Thyroid gland (tissue), 4 donors: ENCODE results near the gene TOP2A. TPM values are rescaled to one million over a fixed set of nuclear protein-coding genes. Genes with fewer than 3 reads are reported as not detected.

Source experiments
- DNase-seq, 2 donors: peaks; one replicate each; pipeline ENCODE4 v3.0.0-alpha.2; 2019
- H3K27ac ChIP-seq, 3 donors: fragments of 200-600 bp; sonication (generic); 1 replicate in 2 of 3; 2 replicates in 1 of 3; pipeline ENCODE4 v1.5.1; 2016 to 2019; ENCODE audit warnings: mild to moderate bottlenecking in 1 of 3, moderate library complexity in 1 of 3
- H3K27me3 ChIP-seq: fragments of 200-600 bp; sonication (generic); one replicate; pipeline ENCODE4 v1.5.1; 2019
- H3K36me3 ChIP-seq, 2 donors: fragments of 200-600 bp; sonication (generic); one replicate each; pipeline ENCODE4 v1.5.1; 2016 to 2019
- H3K4me1 ChIP-seq, 2 donors: fragments of 200-600 bp; sonication (generic); one replicate each; pipeline ENCODE4 v1.5.1; 2017 to 2019
- H3K4me3 ChIP-seq, 3 donors: fragments of 200-600 bp; sonication (generic); replicated peaks in 1 of 3; 1 replicate in 2 of 3; 2 replicates in 1 of 3; pipeline ENCODE4 v1.5.1; 2016; ENCODE audit warnings: mild to moderate bottlenecking in 1 of 3
- H3K9me3 ChIP-seq: fragments of 200-600 bp; sonication (generic); one replicate; pipeline ENCODE4 v1.5.1; 2017
- POLR2A ChIP-seq, 2 donors: fragments of 450-650 bp; IDR thresholded peaks; one replicate each; pipeline ENCODE4 v1.6.1; 2017; ENCODE audit warnings: antibody characterized with exemption in 2 of 2, mild to moderate bottlenecking in 2 of 2, moderate library complexity in 1 of 2
- WGBS, 2 donors: methylation state at CpG; one replicate each; pipeline ENCODE4 v1.1.5; 2017; 5-methylcytosine and 5-hydroxymethylcytosine counted together
- intact Hi-C: fragments of 100-400 bp; cut with DNase I; formaldehyde crosslinking; loops from one replicate; pipeline ENCODE4 v1.15.1; 2023
- total RNA-seq, 4 donors: library from RNA; depleted of rRNA; stranded (reverse); fragments of >200 nt; gene quantifications; one replicate each; pipeline ENCODE4 v1.2.3, GENCODE V29; 2016
- TF ChIP-seq, protein P1 (sequence below), 6 experiments: fragments of 200-600 bp in 3 of 6; fragments of 450-650 bp in 3 of 6; sonication (generic) in 3 of 6; IDR thresholded peaks; one replicate each; pipeline ENCODE4 v1.5.1; 2016 to 2019; ENCODE audit warnings: antibody characterized with exemption in 6 of 6, mild to moderate bottlenecking in 2 of 6, inconsistent platforms in 1 of 6, moderate library complexity in 1 of 6

TOP2A gene
- total RNA-seq, 4 donors from 2014 or later, result 0.20 to 5.2 (median 2.2) TPM

DNA sequence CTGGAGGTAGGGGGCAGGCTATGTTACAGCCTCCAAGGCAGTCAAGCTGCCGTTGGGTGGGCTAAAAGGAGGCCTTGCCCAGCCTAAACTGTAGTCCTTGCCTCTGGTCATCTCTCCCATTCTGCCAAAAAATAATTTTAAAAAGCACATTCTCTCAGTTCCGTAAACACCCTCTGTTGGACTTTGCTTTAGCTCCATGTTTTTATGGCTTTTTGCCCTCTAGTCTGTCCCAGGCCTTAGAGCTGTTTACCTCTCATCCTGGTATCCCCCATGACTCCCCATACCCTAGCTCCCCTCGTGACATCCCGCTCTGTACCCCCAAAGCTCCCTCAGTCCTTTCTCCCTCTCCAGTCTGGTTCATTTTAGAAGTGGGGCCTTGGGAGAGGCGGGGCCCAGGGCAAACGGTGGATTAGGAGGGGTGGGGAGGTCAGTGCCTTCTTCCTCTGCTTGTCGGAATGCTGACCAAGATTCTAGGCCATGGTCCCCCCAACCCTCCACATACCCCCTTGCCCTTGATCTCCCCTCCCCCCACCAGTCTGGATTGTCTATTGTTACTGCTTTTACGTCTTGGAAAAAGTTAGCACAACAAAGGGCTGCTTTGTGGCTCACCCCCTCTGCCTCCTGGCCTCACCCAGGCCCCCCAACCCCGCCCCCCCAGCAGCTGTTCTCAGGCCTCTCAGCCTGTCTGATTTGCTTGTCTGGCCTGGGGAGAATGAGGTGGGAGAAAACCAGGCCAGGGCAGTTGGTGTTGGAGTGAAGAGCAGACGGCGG is 71.5 kb downstream of the TOP2A start:
- peak overlapping the region in 1 of 3 donors; percentile 97 for H3K4me3 ChIP-seq
- TF ChIP-seq, protein P1, sequence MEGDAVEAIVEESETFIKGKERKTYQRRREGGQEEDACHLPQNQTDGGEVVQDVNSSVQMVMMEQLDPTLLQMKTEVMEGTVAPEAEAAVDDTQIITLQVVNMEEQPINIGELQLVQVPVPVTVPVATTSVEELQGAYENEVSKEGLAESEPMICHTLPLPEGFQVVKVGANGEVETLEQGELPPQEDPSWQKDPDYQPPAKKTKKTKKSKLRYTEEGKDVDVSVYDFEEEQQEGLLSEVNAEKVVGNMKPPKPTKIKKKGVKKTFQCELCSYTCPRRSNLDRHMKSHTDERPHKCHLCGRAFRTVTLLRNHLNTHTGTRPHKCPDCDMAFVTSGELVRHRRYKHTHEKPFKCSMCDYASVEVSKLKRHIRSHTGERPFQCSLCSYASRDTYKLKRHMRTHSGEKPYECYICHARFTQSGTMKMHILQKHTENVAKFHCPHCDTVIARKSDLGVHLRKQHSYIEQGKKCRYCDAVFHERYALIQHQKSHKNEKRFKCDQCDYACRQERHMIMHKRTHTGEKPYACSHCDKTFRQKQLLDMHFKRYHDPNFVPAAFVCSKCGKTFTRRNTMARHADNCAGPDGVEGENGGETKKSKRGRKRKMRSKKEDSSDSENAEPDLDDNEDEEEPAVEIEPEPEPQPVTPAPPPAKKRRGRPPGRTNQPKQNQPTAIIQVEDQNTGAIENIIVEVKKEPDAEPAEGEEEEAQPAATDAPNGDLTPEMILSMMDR (IDR thresholded peaks at IDR 0.05), result no peak
- TF ChIP-seq POLR2A (IDR thresholded peaks at IDR 0.05), result no peak
- H3K27ac ChIP-seq, result peak overlapping the region; percentile 85 to 95 (median 88)
- no peaks in the 10 kb centered on the region for H3K9me3 ChIP-seq
- peaks cover 59 to 76% of the 10 kb centered on the region in 2 donors for H3K4me1 ChIP-seq
- peaks cover 5 to 11% of the 10 kb centered on the region in 2 donors for H3K36me3 ChIP-seq
- 56 to 59% methylated on average over 11 of the region's 11 CpGs for WGBS, 2 donors
- intact Hi-C loops, result loop anchor here (2.0 kb wide), 1 partner anchor 33 kb away; no protein-coding TSS in a partner anchor
- no peaks in the 10 kb centered on the region for H3K27me3 ChIP-seq
- DNase-seq, result no peak

DNA sequence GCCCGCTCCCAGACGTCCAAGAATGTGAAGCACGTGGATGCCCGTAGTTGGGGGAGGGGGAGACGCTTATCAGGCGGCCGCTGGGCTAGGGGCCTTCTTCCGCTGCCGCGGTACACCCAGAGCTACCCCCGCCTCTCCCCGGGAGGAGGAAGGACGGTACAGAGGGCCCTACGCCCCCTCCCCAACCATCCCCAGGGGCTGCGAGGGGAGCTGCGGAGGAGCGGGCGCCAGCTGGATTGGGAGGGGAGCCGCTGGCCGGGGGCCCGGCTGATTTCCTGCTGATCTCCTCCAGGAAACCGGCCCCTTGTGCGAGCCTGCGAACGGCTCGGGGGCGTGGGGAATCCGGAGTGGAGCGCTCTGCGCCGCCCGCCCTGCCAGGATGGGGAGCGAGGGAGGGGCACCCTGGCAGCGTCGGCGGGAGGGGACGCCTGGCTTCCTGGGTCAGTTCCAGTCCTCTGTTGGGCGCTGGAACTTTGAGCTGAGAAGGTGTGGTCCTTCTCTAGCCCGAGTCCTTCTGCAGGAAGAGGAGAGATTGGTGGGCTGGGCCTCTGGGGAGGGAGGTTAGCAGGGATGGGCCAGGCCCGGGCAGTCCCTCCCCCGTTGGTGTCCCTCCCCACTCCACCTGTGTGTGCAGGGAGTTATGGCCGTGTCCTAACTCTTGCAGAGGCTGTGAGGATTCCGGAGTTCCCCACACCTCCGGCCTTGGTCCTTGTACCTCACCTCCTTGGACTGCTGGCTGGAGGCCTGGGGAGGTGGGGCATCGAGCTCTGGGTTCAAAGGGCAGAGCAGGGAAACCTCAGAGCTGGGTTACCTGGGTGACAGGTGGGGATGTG is 72.3 kb downstream of the TOP2A start:
- TF ChIP-seq, protein P1 (IDR thresholded peaks at IDR 0.05), result no peak
- peak in 1 of 2 donors; percentile 56 for TF ChIP-seq POLR2A (IDR thresholded peaks at IDR 0.05)
- WGBS, 2 donors, result 2 to 7% methylated on average over 22 to 29 of the region's 45 CpGs
- Histone ChIP-seq H3K27ac (peak overlapping the region; percentile 85 to 95 (median 88)), H3K36me3 (peaks cover 5 to 11% of the 10 kb centered on the region in 2 donors), H3K27me3 (no peaks in the 10 kb centered on the region), H3K4me1 (peaks cover 63 to 80% of the 10 kb centered on the region in 2 donors), H3K9me3 (no peaks in the 10 kb centered on the region), H3K4me3 (peak overlapping the region; percentile 8 to 97 (median 38))
- intact Hi-C loops, result loop anchor here (2.0 kb wide), 1 partner anchor 33 kb away; no protein-coding TSS in a partner anchor
- DNase-seq, result peak; percentile 84 to 86

DNA sequence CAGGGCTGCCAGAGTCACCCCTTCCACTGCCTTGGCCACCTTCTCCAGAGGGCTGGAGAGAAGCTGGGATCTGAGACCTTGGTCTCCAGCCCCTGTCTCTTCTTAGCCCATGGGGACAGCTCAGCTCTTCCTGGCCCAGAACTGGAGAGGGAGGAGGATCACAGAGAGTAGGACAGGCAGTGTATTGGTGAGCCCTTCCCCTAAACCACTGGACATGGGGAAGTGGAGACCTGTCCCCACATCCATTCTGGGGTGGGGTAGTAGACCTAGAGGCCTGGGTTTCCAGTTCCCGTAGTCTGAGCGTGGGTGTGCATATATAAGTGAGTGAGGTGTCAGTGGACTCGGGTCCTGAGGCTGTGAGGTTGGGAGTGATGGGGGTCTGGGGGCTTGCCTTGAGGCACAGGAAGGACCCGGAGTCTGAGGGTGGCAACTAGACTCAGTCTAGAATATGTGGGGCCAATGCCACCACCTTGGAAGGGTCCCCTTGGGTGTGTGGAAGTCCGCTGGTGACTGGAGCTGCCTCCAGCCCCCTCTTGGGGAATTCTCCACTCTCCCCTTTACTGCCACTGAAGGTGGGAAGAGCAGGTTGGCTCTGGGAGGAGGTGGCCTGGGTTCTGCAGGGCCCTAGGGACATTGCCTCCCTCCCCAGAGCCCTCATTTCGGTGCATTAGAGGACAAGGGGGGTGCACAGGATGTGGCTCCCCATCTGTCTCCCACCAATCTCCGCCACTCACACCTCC is 73.1 kb downstream of the TOP2A start:
- peaks cover 62 to 80% of the 10 kb centered on the region in 2 donors for H3K4me1 ChIP-seq
- no peaks in the 10 kb centered on the region for H3K9me3 ChIP-seq
- TF ChIP-seq, protein P1 (IDR thresholded peaks at IDR 0.05), result no peak
- TF ChIP-seq POLR2A (IDR thresholded peaks at IDR 0.05), result no peak
- WGBS, 2 donors, result 41 to 43% methylated on average over 4 to 7 of the region's 7 CpGs
- intact Hi-C loops, result loop anchor here (2.0 kb wide), 1 partner anchor 32 kb away; no protein-coding TSS in a partner anchor
- peak overlapping the region; percentile 85 to 95 (median 88) for H3K27ac ChIP-seq
- H3K27me3 ChIP-seq, result no peaks in the 10 kb centered on the region
- DNase-seq, result no peak
- peak overlapping the region; percentile 8 to 97 (median 38) for H3K4me3 ChIP-seq
- H3K36me3 ChIP-seq, result peaks cover 2 to 5% of the 10 kb centered on the region in 2 donors

DNA sequence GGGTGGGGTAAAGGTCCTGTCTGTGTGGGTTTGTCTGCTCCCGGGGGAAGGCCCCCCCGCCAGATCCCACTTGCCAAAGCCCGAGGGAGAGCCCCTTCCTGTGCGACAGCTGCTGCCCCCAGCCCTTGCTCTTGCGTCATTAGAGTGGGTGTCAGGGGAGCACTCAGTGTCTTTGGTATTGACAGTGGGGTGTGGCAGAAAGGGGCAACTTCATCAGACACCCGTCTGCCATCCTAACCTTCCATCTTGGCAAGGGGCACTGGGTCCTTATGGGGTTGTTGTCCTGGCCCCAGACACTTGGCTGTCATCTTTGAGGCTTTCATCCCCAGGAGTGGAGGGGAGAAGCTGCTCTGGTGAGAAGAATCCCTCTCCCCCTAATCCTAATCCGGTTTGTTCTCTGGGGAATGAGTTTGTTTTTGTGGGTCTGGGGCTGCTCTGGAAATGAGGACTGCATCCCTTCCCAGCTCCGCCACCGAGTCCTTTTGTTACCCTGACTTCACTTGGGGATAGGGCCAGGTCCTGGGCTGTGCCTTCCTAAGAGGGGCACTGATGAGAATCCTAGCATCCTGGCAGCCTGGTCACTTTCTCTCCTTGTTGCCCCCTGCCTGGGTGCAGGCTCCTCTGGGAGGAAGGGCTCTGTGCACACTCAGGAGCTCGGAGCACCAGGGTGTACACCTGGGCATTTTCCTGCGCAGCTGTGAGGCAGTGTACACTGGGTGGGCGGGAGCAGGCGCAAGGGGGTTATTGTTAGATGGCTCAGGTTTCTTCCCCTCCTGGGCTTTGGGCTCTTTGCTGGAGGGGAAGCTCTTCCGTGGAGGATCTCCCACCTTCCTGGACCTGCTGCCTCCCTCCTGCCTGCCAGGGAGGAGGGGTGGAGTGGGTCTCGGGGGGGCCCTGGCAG is 74.2 kb downstream of the TOP2A start:
- no peaks in the 10 kb centered on the region for H3K27me3 ChIP-seq
- H3K4me3 ChIP-seq, result peak overlapping the region; percentile 64 to 97 (median 76)
- intact Hi-C loops, result loop anchor here (2.0 kb wide), 1 partner anchor 31 kb away; no protein-coding TSS in a partner anchor
- no peak for DNase-seq
- TF ChIP-seq, protein P1 (IDR thresholded peaks at IDR 0.05), result no peak
- no peak for TF ChIP-seq POLR2A (IDR thresholded peaks at IDR 0.05)
- peak overlapping the region; percentile 85 to 95 (median 88) for H3K27ac ChIP-seq
- H3K4me1 ChIP-seq, result peaks cover 51 to 80% of the 10 kb centered on the region in 2 donors
- no peaks in the 10 kb centered on the region for H3K9me3 ChIP-seq
- H3K36me3 ChIP-seq, result no peaks in the 10 kb centered on the region
- WGBS, 2 donors, result 47 to 54% methylated on average over 11 to 14 of the region's 15 CpGs
